PFSK-1 (cell line): ENCODE data around the gene KRTAP21-1.

Experiments used
- POLR2AphosphoS5 ChIP-seq: IDR thresholded peaks from 2 replicates; pipeline ENCODE4 v1.6.1; 2012; ENCODE audit warnings: low read depth, mild to moderate bottlenecking, control low read depth, low read length, moderate library complexity
- TF ChIP-seq, protein P1 (sequence below), 2 experiments: IDR thresholded peaks; 2 replicates each; pipeline versions ENCODE4 v1.6.1 to v1.8.0; 2011 to 2012; ENCODE audit warnings: low read depth in 2 of 2, low read length in 2 of 2, control low read depth in 1 of 2, inconsistent platforms in 1 of 2, mild to moderate bottlenecking in 1 of 2, moderate library complexity in 1 of 2; ENCODE audit not compliant: insufficient read depth in 1 of 2

DNA sequence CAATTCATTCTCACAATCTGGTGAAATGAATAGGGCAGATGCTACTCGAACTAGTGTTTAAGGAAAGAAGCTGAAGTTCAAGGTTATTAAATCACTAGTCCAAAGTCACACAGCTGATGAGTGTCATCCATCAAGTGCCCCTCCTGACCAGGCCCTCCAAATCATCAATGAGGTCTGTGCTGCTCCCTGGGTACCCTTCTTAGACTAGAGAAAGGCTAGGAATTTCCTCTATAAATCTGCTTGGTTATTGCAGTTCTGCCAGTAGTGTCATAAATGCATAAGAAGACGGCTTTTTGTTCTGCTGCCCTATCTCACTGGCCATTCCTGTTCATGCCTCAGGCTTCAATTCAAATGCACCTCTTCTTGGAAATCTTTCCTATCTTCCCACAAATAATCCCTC is 5.5 kb upstream of the KRTAP21-1 start:
- no peak for TF ChIP-seq POLR2AphosphoS5
- TF ChIP-seq, protein P1, sequence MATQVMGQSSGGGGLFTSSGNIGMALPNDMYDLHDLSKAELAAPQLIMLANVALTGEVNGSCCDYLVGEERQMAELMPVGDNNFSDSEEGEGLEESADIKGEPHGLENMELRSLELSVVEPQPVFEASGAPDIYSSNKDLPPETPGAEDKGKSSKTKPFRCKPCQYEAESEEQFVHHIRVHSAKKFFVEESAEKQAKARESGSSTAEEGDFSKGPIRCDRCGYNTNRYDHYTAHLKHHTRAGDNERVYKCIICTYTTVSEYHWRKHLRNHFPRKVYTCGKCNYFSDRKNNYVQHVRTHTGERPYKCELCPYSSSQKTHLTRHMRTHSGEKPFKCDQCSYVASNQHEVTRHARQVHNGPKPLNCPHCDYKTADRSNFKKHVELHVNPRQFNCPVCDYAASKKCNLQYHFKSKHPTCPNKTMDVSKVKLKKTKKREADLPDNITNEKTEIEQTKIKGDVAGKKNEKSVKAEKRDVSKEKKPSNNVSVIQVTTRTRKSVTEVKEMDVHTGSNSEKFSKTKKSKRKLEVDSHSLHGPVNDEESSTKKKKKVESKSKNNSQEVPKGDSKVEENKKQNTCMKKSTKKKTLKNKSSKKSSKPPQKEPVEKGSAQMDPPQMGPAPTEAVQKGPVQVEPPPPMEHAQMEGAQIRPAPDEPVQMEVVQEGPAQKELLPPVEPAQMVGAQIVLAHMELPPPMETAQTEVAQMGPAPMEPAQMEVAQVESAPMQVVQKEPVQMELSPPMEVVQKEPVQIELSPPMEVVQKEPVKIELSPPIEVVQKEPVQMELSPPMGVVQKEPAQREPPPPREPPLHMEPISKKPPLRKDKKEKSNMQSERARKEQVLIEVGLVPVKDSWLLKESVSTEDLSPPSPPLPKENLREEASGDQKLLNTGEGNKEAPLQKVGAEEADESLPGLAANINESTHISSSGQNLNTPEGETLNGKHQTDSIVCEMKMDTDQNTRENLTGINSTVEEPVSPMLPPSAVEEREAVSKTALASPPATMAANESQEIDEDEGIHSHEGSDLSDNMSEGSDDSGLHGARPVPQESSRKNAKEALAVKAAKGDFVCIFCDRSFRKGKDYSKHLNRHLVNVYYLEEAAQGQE (IDR thresholded peaks at IDR 0.05; ENCODE audit: insufficient read depth in 1 of 2, low read depth in 2 of 2, low read length in 2 of 2): no peak
